ENCODE results near the gene MALAT1.

MALAT1 gene

DNA sequence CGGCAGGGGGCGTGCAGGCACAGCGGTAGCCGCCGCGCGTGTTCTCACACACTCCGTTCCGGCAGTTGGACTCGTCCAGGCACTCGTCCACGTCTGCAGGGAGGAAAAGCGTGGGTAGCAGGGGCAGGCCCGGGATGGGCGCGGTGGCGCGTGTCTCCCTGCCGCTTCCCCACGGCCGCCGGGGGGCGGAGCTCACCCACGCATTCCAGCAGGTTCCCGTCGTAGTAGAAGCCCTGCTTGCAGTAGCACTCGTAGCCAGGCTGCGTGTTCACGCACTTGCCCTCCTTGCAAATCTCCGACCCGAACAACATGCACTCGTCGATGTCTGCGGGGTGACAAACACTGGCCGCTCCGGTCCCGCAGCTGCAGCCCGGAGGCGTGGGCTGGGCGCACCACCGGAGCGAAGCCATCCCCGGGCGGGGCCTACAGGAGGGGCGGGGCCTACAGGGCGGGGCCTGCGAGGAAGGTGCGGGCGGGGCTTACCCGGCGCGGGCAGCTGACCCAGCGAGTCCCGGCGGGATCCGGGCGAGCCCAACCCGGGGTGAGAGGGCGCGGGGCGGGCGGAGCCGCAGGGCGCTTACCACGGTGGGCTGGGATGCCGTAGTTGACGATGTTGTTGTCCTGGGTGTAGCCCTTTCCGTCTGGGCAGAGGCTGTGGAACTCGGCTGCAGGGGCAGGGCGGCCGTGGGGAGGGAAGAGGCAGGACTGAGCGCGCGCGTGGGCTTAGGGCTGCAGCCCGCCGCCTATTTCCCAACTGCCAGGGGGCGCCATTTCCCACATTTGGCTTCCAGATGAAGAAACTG lies 41.6 kb downstream of the MALAT1 start:
- DNase-seq = peak; percentile 29

- DNase-seq = no peak
These were observed 42.5 kb downstream of the MALAT1 start for GRCh38 chr11:65541093-65541982.

GRCh38 chr11:65542738-65543390 lies 44.0 kb downstream of the MALAT1 start:
- DNase-seq = no peak

GRCh38 chr11:65545853-65546216 lies 47.0 kb downstream of the MALAT1 start:
- DNase-seq = no peak

GRCh38 chr11:65546217-65546958 lies 47.5 kb downstream of the MALAT1 start:
- DNase-seq = peak; percentile 83

DNA sequence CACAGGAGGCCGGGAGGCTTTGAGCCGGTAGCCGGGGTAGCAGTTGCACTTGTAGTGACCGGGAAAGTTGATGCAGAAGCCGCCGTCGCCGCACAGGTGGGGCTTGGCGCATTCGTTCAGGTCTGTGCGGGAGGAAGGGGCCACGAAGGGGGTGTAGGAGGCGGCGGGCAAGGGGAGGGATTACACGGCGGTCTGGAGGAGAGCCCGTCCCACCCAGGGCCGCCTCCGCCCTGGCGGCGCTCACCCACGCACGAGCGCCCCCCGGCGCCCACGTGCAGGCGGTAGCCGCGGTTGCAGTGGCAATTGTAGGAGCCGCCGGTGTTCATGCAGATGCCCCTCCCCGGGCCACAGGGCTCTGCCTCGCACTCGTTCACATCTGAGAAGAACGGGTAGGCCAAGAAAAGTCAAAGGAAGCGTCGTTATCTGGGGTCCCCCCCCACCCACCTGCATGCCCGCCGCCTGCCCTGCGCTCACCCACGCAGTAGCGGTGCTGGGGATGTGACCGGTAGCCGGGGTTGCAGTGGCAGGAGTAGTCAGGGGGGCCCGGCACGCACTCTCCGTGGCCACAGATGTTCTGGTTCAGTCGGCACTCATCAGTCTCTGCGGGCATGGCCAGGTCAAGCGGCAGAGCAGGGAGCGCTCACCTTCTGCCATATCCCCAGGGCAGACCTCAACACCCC lies 48.7 kb downstream of the MALAT1 start:
- no peak for DNase-seq

DNA sequence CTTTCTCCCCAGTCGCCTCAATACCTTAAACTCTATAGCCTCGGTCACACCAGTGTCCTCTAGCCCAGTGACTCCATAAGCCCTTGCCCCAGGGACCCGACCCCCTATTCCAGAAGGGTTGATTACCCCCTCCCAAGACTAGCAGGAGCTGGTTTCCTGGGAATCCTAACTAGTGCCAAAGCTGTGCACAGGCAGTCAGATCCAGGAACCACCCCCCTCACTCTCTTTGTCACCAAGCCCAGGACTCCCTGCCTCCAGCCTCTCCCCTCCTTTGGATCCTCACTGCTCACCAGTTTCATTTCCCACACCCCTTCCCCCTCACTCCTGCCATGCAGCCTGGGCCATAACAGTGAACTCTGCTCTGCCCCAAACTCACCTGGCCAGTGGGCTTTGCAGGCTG lies 49.5 kb downstream of the MALAT1 start:
- no peak for DNase-seq

- no peak for DNase-seq
These were observed 50.3 kb downstream of the MALAT1 start for GRCh38 chr11:65549096-65549495.

GRCh38 chr11:65551572-65552387 lies 52.9 kb downstream of the MALAT1 start:
- DNase-seq = peak; percentile 67

DNA sequence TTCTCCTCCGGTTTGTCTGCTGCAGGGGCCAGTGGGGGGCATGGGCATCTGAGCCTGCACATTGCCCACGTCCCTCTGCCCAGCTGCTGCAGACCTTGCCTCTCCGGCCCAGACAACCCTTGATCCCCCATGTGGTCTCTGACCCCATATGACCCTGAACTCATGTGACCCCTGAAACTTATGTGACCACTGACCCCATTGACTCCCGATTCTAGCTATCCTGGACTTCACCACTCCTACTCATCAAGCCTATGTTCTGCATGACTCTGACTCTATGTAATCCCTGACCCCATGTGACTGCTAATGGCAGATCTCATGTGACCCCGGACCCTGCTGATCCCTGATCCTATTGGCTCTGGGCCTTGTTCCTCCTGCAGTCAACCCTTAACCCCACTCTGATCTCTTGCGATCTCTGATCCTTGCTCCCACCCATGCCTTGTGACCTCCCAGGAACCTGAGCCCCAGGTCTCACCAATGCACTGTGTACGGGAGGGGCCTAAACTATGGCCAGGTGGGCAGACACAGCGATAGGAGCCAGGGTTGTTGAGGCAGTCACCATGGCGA lies 53.6 kb downstream of the MALAT1 start:
- DNase-seq = peak; percentile 40

DNA sequence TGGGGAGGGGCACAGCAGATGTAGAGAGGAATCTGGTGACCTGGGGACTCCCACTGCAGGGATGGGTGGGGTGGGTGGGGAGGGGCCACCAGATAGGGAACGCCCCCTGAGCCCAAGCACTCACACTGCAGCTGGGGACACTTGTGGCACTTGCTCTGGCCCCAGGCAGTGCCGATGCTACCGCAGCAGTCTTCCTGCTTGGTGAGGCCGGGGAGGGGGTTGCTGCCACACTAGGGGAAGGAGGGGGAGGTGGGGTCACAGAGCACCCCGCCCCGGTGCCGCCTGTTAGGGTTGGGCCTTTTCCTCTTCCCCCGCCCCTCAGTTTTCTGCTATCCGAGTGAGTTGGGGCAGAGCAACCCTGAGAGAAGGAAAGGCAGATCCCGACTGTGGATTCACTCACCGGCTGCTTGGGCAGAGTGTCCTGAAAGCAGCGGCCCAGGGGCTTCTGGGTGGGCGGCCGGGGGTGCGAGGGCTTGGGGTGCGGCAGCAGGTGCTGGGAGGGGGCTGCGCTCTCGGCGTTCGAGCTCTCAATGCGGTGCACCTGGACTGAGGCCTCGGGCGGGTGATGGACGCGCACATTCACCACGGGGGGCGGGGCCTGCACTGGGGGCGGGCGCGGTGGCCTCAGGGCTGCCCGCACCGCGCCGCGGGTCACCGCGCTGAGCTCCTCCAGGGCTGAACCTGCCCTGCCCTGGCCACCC lies 54.6 kb downstream of the MALAT1 start:
- DNase-seq = peak; percentile 31

GRCh38 chr11:65554057-65554818 lies 55.4 kb downstream of the MALAT1 start:
- no peak for DNase-seq

DNA sequence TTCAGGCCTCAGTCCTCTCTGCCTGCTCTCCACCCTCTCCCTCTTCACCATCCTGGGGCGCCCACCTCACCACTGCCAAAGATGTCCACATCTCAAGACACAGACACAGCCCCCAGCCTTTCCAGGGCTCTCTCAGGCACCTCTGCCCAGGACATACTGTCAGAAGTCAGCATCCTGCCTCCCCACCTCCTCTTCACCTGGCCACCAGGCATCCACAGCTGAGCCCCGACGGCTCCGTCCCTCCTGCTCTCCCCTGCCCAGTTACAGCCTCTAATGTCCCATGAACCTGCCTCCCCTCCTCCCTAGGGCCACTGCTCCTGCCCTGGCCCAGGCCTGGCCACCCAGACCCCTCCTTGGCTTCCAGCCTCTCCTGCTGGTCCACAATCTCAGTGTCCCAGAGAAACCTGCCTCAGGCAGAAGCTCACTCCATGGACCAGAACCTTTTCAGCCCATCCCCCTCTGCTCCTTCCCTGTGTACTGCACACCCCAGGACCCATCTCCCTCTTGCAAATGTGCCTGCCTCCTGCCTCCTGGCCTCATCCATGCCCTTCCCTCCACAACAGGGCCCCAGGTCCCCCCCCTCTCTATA lies 56.1 kb downstream of the MALAT1 start:
- no peak for DNase-seq

DNA sequence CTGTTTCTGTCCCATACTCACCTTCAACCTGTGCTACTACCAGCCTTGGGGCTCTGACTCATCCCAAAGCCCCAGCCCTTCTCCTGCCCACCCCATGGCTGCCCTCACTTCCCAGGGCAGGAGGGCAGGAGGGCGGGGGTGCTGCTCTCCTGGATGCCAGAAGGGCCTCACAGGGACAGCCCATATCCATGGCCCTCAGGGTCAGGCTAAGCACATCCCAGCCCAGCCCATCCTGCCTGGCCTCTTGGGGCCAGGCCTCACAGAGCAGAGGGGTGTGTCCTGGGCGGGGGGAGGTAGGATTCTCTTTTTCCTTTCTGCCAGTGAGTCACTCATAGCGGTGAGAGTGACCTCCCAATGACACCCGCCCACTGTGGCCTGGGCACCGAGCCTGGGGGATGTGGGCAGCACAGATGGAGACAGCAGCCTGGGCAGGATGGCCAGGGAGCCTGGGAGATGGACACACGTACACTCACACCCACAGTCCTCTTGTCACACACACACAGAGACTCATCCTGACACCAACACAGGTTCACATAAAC lies 56.9 kb downstream of the MALAT1 start:
- no peak for DNase-seq
